Subcutaneous adipose tissue (tissue), 4 donors: ENCODE results near the gene TAT. TPM values are rescaled to one million over a fixed set of nuclear protein-coding genes. Genes with fewer than 3 reads are reported as not detected.

Experiments used
- CTCF ChIP-seq: fragments of 450-650 bp; IDR thresholded peaks from one replicate; pipeline ENCODE4 v1.5.1; 2016; ENCODE audit warnings: low read depth, mild to moderate bottlenecking, control low read depth, antibody characterized with exemption, moderate library complexity
- total RNA-seq, 4 donors: library from RNA; depleted of rRNA; stranded (reverse); fragments of >200 nt; gene quantifications; one replicate each; pipeline ENCODE4 v1.1.0, GENCODE V29; 2016

Gene TAT
- total RNA-seq, 4 donors from 2014 or later: 0.17 to 1.5 (median 0.75) TPM; not detected in 1

GRCh38 chr16:71559855-71560254 is 17.0 kb downstream of the TAT start:
- TF ChIP-seq CTCF: no peak

- TF ChIP-seq CTCF: no peak
Observed at GRCh38 chr16:71557954-71558582, 18.8 kb downstream of the TAT start.

- no peak for TF ChIP-seq CTCF
Observed at GRCh38 chr16:71557299-71557698, 19.6 kb downstream of the TAT start.

GRCh38 chr16:71555230-71555891 is 21.5 kb downstream of the TAT start:
- no peak for TF ChIP-seq CTCF

GRCh38 chr16:71552698-71553503 is 24.0 kb downstream of the TAT start:
- TF ChIP-seq CTCF: no peak

GRCh38 chr16:71547168-71547567 is 29.7 kb downstream of the TAT start:
- no peak for TF ChIP-seq CTCF

- TF ChIP-seq CTCF: no peak
Observed at GRCh38 chr16:71542377-71542776, 34.5 kb downstream of the TAT start.
